ENCODE data around the gene MRPL32.
"Not testable (repeated sequence)": the region's sequence is repeated elsewhere in the genome, so short reads cannot be mapped to it uniquely, and the experiment has no call there.

Gene MRPL32

GRCh38 chr7:42931834-42932651 lies at the start of gene MRPL32, which contains the start of gene PSMA2:
Gene MRPL32 (plus strand): TSS chr7:42932376. CDS start chr7:42932387, 11 bp downstream.
Gene PSMA2 (minus strand): TSS chr7:42932174. CDS start chr7:42932158, 16 bp downstream.
- Mint-ChIP-seq H3K27ac (peak within 1 kb of the TSS; percentile 100), H3K4me3 (peak within 1 kb of the TSS; percentile 96), H3K27me3 (no peaks in the 10 kb centered on the region), H3K36me3 (peaks cover 2% of the 10 kb centered on the region), H3K4me1 (ENCODE audit: low read depth) (peaks cover 71% of the 10 kb centered on the region), H3K9me3 (ENCODE audit: low read depth) (no peaks in the 10 kb centered on the region)

GRCh38 chr7:42883950-42884349 lies 48.2 kb upstream of the MRPL32 start:
- H3K27me3 Mint-ChIP-seq, result no peaks in the 10 kb centered on the region
- no peaks in the 10 kb centered on the region for H3K9me3 Mint-ChIP-seq (ENCODE audit: low read depth)
- H3K4me3 Mint-ChIP-seq, result no peak overlapping the region
- no peaks in the 10 kb centered on the region for H3K36me3 Mint-ChIP-seq
- no peak overlapping the region for H3K27ac Mint-ChIP-seq
- H3K4me1 Mint-ChIP-seq (ENCODE audit: low read depth), result peaks cover 18% of the 10 kb centered on the region

- not testable (repeated sequence) for H3K9me3 Mint-ChIP-seq (ENCODE audit: low read depth); H3K27ac Mint-ChIP-seq; H3K36me3 Mint-ChIP-seq; H3K4me3 Mint-ChIP-seq; H3K27me3 Mint-ChIP-seq
- peaks cover 21% of the 10 kb centered on the region for H3K4me1 Mint-ChIP-seq (ENCODE audit: low read depth)
Observed at GRCh38 chr7:42885183-42885582, 47.0 kb upstream of the MRPL32 start.

- Mint-ChIP-seq H3K27me3 (no peaks in the 10 kb centered on the region), H3K36me3 (no peaks in the 10 kb centered on the region), H3K27ac (no peak overlapping the region), H3K9me3 (ENCODE audit: low read depth) (no peaks in the 10 kb centered on the region), H3K4me1 (ENCODE audit: low read depth) (peaks cover 21% of the 10 kb centered on the region), H3K4me3 (no peak overlapping the region)
Observed at GRCh38 chr7:42886129-42886528, 46.0 kb upstream of the MRPL32 start.

GRCh38 chr7:42886893-42887505 lies 45.2 kb upstream of the MRPL32 start:
- Mint-ChIP-seq H3K36me3 (no peaks in the 10 kb centered on the region), H3K4me1 (ENCODE audit: low read depth) (peaks cover 21% of the 10 kb centered on the region), H3K27me3 (no peaks in the 10 kb centered on the region), H3K9me3 (ENCODE audit: low read depth) (no peaks in the 10 kb centered on the region), H3K27ac (peak overlapping the region; percentile 55), H3K4me3 (peak overlapping the region; percentile 89)

GRCh38 chr7:42893346-42894240 lies 38.6 kb upstream of the MRPL32 start:
- H3K9me3 Mint-ChIP-seq (ENCODE audit: low read depth), result peaks cover 24% of the 10 kb centered on the region
- H3K27me3 Mint-ChIP-seq, result no peaks in the 10 kb centered on the region
- no peak overlapping the region for H3K27ac Mint-ChIP-seq
- H3K4me3 Mint-ChIP-seq, result no peak overlapping the region
- peaks cover 26% of the 10 kb centered on the region for H3K36me3 Mint-ChIP-seq
- H3K4me1 Mint-ChIP-seq (ENCODE audit: low read depth), result peaks cover 7% of the 10 kb centered on the region

GRCh38 chr7:42900842-42901241 lies 31.3 kb upstream of the MRPL32 start:
- no peaks in the 10 kb centered on the region for H3K27me3 Mint-ChIP-seq
- peaks cover 9% of the 10 kb centered on the region for H3K9me3 Mint-ChIP-seq (ENCODE audit: low read depth)
- H3K4me3 Mint-ChIP-seq, result no peak overlapping the region
- H3K36me3 Mint-ChIP-seq, result peaks cover 9% of the 10 kb centered on the region
- H3K4me1 Mint-ChIP-seq (ENCODE audit: low read depth), result peaks cover 2% of the 10 kb centered on the region
- H3K27ac Mint-ChIP-seq, result no peak overlapping the region

- Mint-ChIP-seq H3K9me3 (ENCODE audit: low read depth) (peaks cover 9% of the 10 kb centered on the region), H3K27ac (no peak overlapping the region), H3K27me3 (no peaks in the 10 kb centered on the region), H3K4me1 (ENCODE audit: low read depth) (peaks cover 2% of the 10 kb centered on the region), H3K4me3 (no peak overlapping the region), H3K36me3 (peaks cover 2% of the 10 kb centered on the region)
Observed at GRCh38 chr7:42902331-42902730, 29.8 kb upstream of the MRPL32 start.

- Mint-ChIP-seq H3K36me3 (no peaks in the 10 kb centered on the region), H3K4me3 (no peak overlapping the region), H3K27ac (no peak overlapping the region), H3K4me1 (ENCODE audit: low read depth) (peaks cover 19% of the 10 kb centered on the region), H3K9me3 (ENCODE audit: low read depth) (no peaks in the 10 kb centered on the region), H3K27me3 (no peaks in the 10 kb centered on the region)
Observed at GRCh38 chr7:42906181-42906580, 26.0 kb upstream of the MRPL32 start.

GRCh38 chr7:42907316-42907715 lies 24.9 kb upstream of the MRPL32 start:
- no peak overlapping the region for H3K27ac Mint-ChIP-seq
- H3K36me3 Mint-ChIP-seq, result no peaks in the 10 kb centered on the region
- no peaks in the 10 kb centered on the region for H3K27me3 Mint-ChIP-seq
- no peaks in the 10 kb centered on the region for H3K9me3 Mint-ChIP-seq (ENCODE audit: low read depth)
- H3K4me1 Mint-ChIP-seq (ENCODE audit: low read depth), result peaks cover 25% of the 10 kb centered on the region
- H3K4me3 Mint-ChIP-seq, result no peak overlapping the region

GRCh38 chr7:42910306-42910705 lies 21.9 kb upstream of the MRPL32 start:
- Mint-ChIP-seq H3K36me3 (peaks cover 3% of the 10 kb centered on the region), H3K4me1 (ENCODE audit: low read depth) (peaks cover 55% of the 10 kb centered on the region), H3K9me3 (ENCODE audit: low read depth) (no peaks in the 10 kb centered on the region), H3K27me3 (no peaks in the 10 kb centered on the region), H3K4me3 (peak overlapping the region; percentile 95), H3K27ac (no peak overlapping the region)

- Mint-ChIP-seq H3K27ac (peak within 1 kb of the TSS; percentile 93), H3K36me3 (peaks cover 3% of the 10 kb centered on the region), H3K4me3 (peak within 1 kb of the TSS; percentile 95), H3K27me3 (no peaks in the 10 kb centered on the region), H3K4me1 (ENCODE audit: low read depth) (peaks cover 61% of the 10 kb centered on the region), H3K9me3 (ENCODE audit: low read depth) (no peaks in the 10 kb centered on the region)
Observed at GRCh38 chr7:42911454-42912447, 20.4 kb upstream of the MRPL32 start, which contains the start of gene C7orf25. Gene C7orf25 (minus strand): TSS chr7:42912070. CDS start chr7:42910900, 1,170 bp downstream.

- H3K4me3 Mint-ChIP-seq, result peak overlapping the region; percentile 77
- no peaks in the 10 kb centered on the region for H3K27me3 Mint-ChIP-seq
- H3K4me1 Mint-ChIP-seq (ENCODE audit: low read depth), result peaks cover 56% of the 10 kb centered on the region
- peak overlapping the region; percentile 93 for H3K27ac Mint-ChIP-seq
- peaks cover 6% of the 10 kb centered on the region for H3K36me3 Mint-ChIP-seq
- no peaks in the 10 kb centered on the region for H3K9me3 Mint-ChIP-seq (ENCODE audit: low read depth)
Observed at GRCh38 chr7:42913591-42913990, 18.6 kb upstream of the MRPL32 start.

- Mint-ChIP-seq H3K9me3 (ENCODE audit: low read depth) (no peaks in the 10 kb centered on the region), H3K4me1 (ENCODE audit: low read depth) (peaks cover 56% of the 10 kb centered on the region), H3K27ac (peak overlapping the region; percentile 93), H3K27me3 (no peaks in the 10 kb centered on the region), H3K4me3 (peak overlapping the region; percentile 77), H3K36me3 (peaks cover 6% of the 10 kb centered on the region)
Observed at GRCh38 chr7:42914009-42914408, 18.2 kb upstream of the MRPL32 start.
